KMS-11 (cell line): ENCODE data around the gene DPP10.

Experiments
- H2AFZ ChIP-seq: fragments of 200-600 bp; sonication (generic); 2 replicates; pipeline ENCODE4 v1.6.1; 2016; ENCODE audit warnings: antibody characterized with exemption, mixed run types, low read depth
- H3K27ac ChIP-seq: fragments of 200-600 bp; sonication (generic); 2 replicates; pipeline ENCODE4 v1.6.1; 2016; ENCODE audit warnings: mild to moderate bottlenecking, mixed run types
- H3K27me3 ChIP-seq: fragments of 200-600 bp; sonication (generic); 2 replicates; pipeline ENCODE4 v1.6.1; 2017; ENCODE audit warnings: mild to moderate bottlenecking, low read depth, mixed run types, moderate library complexity; ENCODE audit not compliant: insufficient read depth
- H3K36me3 ChIP-seq: fragments of 200-600 bp; sonication (generic); 2 replicates; pipeline ENCODE4 v1.6.1; 2017; ENCODE audit warnings: mild to moderate bottlenecking, mixed run types; ENCODE audit not compliant: insufficient read depth
- H3K4me1 ChIP-seq: fragments of 200-600 bp; sonication (generic); 2 replicates; pipeline ENCODE4 v1.6.1; 2016; ENCODE audit warnings: mild to moderate bottlenecking, low read depth, mixed run types; ENCODE audit not compliant: poor library complexity, severe bottlenecking
- H3K4me2 ChIP-seq: fragments of 200-600 bp; sonication (generic); 2 replicates; pipeline ENCODE4 v1.7.0; 2016; ENCODE audit warnings: mild to moderate bottlenecking, mixed run types
- H3K4me3 ChIP-seq: fragments of 200-600 bp; sonication (generic); IDR thresholded peaks from 2 replicates; pipeline ENCODE4 v1.6.1; 2017; ENCODE audit warnings: low read depth, low read length, mixed read lengths; ENCODE audit not compliant: insufficient read depth
- H3K79me2 ChIP-seq: fragments of 200-600 bp; sonication (generic); 2 replicates; pipeline ENCODE4 v1.6.1; 2016; ENCODE audit warnings: low read depth, mixed run types; ENCODE audit not compliant: insufficient read depth
- H3K9ac ChIP-seq: fragments of 200-600 bp; sonication (generic); 2 replicates; pipeline ENCODE4 v1.6.1; 2016; ENCODE audit warnings: mild to moderate bottlenecking, mixed run types
- H4K20me1 ChIP-seq: fragments of 200-600 bp; sonication (generic); 2 replicates; pipeline ENCODE4 v1.6.1; 2016; ENCODE audit warnings: mild to moderate bottlenecking, mixed run types; ENCODE audit not compliant: insufficient read depth
- TF ChIP-seq, protein P1 (sequence below): fragments of 200-600 bp; sonication (generic); conservative IDR thresholded peaks from 2 replicates; pipeline ENCODE4 v1.6.1; 2017; ENCODE audit warnings: low read depth, mild to moderate bottlenecking, antibody characterized with exemption, low read length, moderate library complexity, mixed read lengths

Gene DPP10

DNA sequence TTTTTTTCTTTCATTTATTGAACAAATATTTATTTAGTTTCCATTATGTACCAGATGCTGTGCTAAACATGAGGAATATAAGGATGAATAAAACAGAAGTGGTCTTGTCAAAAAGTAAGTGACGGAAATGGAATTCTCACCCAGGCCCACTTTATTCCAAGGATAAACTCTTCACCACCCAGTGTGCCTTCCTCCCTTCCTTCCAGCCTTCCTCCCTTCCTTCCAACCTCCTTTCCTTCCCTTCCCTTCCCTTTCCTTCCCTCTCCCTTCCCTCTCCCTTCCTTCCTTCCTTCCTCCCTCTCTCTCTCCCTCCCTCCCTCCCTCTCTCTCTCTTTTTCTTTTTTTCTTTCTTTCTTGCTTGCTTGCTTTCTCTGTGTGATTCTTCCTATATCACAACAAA lies 240.8 kb downstream of the DPP10 start:
- no peak overlapping the region for H3K27ac ChIP-seq
- no peaks in the 10 kb centered on the region for H3K79me2 ChIP-seq
- H2AFZ ChIP-seq, result no peak overlapping the region
- TF ChIP-seq, protein P1, sequence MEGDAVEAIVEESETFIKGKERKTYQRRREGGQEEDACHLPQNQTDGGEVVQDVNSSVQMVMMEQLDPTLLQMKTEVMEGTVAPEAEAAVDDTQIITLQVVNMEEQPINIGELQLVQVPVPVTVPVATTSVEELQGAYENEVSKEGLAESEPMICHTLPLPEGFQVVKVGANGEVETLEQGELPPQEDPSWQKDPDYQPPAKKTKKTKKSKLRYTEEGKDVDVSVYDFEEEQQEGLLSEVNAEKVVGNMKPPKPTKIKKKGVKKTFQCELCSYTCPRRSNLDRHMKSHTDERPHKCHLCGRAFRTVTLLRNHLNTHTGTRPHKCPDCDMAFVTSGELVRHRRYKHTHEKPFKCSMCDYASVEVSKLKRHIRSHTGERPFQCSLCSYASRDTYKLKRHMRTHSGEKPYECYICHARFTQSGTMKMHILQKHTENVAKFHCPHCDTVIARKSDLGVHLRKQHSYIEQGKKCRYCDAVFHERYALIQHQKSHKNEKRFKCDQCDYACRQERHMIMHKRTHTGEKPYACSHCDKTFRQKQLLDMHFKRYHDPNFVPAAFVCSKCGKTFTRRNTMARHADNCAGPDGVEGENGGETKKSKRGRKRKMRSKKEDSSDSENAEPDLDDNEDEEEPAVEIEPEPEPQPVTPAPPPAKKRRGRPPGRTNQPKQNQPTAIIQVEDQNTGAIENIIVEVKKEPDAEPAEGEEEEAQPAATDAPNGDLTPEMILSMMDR, result no peak
- H3K4me3 ChIP-seq, result no peak overlapping the region
- no peaks in the 10 kb centered on the region for H3K36me3 ChIP-seq
- no peaks in the 10 kb centered on the region for H3K4me1 ChIP-seq
- no peaks in the 10 kb centered on the region for H3K27me3 ChIP-seq
- H4K20me1 ChIP-seq, result no peaks in the 10 kb centered on the region
- H3K4me2 ChIP-seq, result no peak overlapping the region
- no peak overlapping the region for H3K9ac ChIP-seq

- no peak overlapping the region for H3K27ac ChIP-seq
- H3K4me2 ChIP-seq, result no peak overlapping the region
- H2AFZ ChIP-seq, result no peak overlapping the region
- H3K4me3 ChIP-seq, result no peak overlapping the region
- H4K20me1 ChIP-seq, result no peaks in the 10 kb centered on the region
- H3K4me1 ChIP-seq, result no peaks in the 10 kb centered on the region
- H3K27me3 ChIP-seq, result no peaks in the 10 kb centered on the region
- TF ChIP-seq, protein P1, result no peak
- H3K36me3 ChIP-seq, result no peaks in the 10 kb centered on the region
- H3K79me2 ChIP-seq, result no peaks in the 10 kb centered on the region
- H3K9ac ChIP-seq, result no peak overlapping the region
These were observed 242.0 kb downstream of the DPP10 start for GRCh38 chr2:114684403-114684802.

DNA sequence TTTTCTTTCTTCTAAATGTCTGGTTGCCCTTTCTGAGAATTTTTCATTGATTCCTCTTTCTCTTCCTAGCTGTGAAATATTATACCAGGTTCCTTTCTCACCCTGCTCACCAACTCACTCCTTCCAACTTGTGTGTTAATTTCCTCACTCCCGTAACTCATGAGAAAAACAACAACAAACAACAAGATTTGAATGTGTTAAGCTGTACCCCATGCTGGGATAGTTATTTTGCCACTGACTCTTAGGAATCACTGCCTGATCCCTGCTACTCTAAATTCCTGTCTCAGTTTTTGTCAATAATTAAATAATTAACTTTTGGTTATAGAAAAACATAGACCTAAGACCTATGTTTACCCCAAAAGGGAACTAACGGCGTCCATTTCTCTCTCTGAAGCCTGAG lies 242.7 kb downstream of the DPP10 start:
- Histone ChIP-seq H3K79me2 (no peaks in the 10 kb centered on the region), H2AFZ (no peak overlapping the region), H3K27ac (no peak overlapping the region), H3K9ac (no peak overlapping the region), H3K36me3 (no peaks in the 10 kb centered on the region), H3K4me1 (no peaks in the 10 kb centered on the region), H3K4me2 (no peak overlapping the region), H3K27me3 (no peaks in the 10 kb centered on the region), H3K4me3 (no peak overlapping the region), H4K20me1 (no peaks in the 10 kb centered on the region)
- TF ChIP-seq, protein P1, result no peak

DNA sequence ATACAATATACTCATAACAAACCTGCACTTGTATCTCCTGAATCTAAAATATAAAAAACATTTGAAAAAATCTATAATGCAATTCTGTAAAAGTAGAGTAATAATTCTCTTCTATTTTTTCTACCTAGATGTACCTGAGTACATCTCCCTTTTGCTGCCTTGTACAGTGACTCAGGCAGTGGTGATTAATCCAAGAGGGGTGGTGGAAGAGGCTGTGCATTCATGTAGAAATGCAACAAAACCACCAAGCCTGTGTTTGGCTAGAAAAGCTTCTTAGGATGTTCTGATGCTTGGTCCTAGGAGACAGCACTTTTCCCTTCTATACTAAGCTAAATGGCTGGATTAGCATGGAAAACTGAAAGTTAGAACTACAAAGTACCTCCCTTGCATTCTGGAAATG lies 245.8 kb downstream of the DPP10 start:
- Histone ChIP-seq H2AFZ (no peak overlapping the region), H3K4me1 (no peaks in the 10 kb centered on the region), H3K27me3 (no peaks in the 10 kb centered on the region), H3K4me2 (no peak overlapping the region), H3K79me2 (no peaks in the 10 kb centered on the region), H3K27ac (no peak overlapping the region), H4K20me1 (no peaks in the 10 kb centered on the region), H3K4me3 (no peak overlapping the region), H3K9ac (no peak overlapping the region), H3K36me3 (no peaks in the 10 kb centered on the region)
- TF ChIP-seq, protein P1, result no peak
